NCI-H128 (cell line): ENCODE results near the gene GPR35.
"Not testable (repeated sequence)": the region's sequence is repeated elsewhere in the genome, so short reads cannot be mapped to it uniquely, and the experiment has no call there.

Experiments used
- DNase-seq: peaks from one replicate; lab custom pipeline; 2025; ENCODE audit not compliant: unreplicated experiment; lab: John Stamatoyannopoulos, UW

Gene GPR35

GRCh38 chr2:240601831-240602160, 23.5 kb upstream of the GPR35 start:
- no peak for DNase-seq

- DNase-seq = no peak
Observed at GRCh38 chr2:240602266-240603050, 22.8 kb upstream of the GPR35 start.

- no peak for DNase-seq
Observed at GRCh38 chr2:240603081-240603835, 22.0 kb upstream of the GPR35 start.

- no peak for DNase-seq
Observed at GRCh38 chr2:240603846-240604245, 21.4 kb upstream of the GPR35 start.

- DNase-seq = no peak
Observed at GRCh38 chr2:240604291-240604938, 20.9 kb upstream of the GPR35 start.

- DNase-seq = no peak
Observed at GRCh38 chr2:240604939-240605716, 20.2 kb upstream of the GPR35 start.

GRCh38 chr2:240605867-240606743, 19.2 kb upstream of the GPR35 start:
- no peak for DNase-seq

- DNase-seq = no peak
Observed at GRCh38 chr2:240611601-240612210, 13.6 kb upstream of the GPR35 start.

- DNase-seq = no peak
Observed at GRCh38 chr2:240613781-240614180, 11.5 kb upstream of the GPR35 start.

- DNase-seq = no peak
Observed at GRCh38 chr2:240614391-240614790, 10.9 kb upstream of the GPR35 start.

GRCh38 chr2:240615396-240615795, 9.9 kb upstream of the GPR35 start:
- DNase-seq = no peak

- DNase-seq = no peak
Observed at GRCh38 chr2:240615820-240616547, 9.3 kb upstream of the GPR35 start.

GRCh38 chr2:240616860-240617666, 8.2 kb upstream of the GPR35 start:
- DNase-seq = not testable (repeated sequence)

GRCh38 chr2:240618776-240619175, 6.5 kb upstream of the GPR35 start:
- no peak for DNase-seq

GRCh38 chr2:240619506-240620148, 5.7 kb upstream of the GPR35 start:
- no peak for DNase-seq

GRCh38 chr2:240620149-240620731, 5.0 kb upstream of the GPR35 start:
- DNase-seq = no peak

GRCh38 chr2:240620859-240621258, 4.4 kb upstream of the GPR35 start:
- DNase-seq = no peak

- no peak for DNase-seq
Observed at GRCh38 chr2:240622060-240622411, 3.2 kb upstream of the GPR35 start.
